Measurements from ENCODE around the gene RBX1.

- TF ChIP-seq, protein P1, sequence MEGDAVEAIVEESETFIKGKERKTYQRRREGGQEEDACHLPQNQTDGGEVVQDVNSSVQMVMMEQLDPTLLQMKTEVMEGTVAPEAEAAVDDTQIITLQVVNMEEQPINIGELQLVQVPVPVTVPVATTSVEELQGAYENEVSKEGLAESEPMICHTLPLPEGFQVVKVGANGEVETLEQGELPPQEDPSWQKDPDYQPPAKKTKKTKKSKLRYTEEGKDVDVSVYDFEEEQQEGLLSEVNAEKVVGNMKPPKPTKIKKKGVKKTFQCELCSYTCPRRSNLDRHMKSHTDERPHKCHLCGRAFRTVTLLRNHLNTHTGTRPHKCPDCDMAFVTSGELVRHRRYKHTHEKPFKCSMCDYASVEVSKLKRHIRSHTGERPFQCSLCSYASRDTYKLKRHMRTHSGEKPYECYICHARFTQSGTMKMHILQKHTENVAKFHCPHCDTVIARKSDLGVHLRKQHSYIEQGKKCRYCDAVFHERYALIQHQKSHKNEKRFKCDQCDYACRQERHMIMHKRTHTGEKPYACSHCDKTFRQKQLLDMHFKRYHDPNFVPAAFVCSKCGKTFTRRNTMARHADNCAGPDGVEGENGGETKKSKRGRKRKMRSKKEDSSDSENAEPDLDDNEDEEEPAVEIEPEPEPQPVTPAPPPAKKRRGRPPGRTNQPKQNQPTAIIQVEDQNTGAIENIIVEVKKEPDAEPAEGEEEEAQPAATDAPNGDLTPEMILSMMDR (IDR thresholded peaks at IDR 0.05; ENCODE audit: borderline replicate concordance, extremely low read depth, low read length, poor library complexity, severe bottlenecking) = no peak
- TF ChIP-seq EZH2 (IDR thresholded peaks at IDR 0.05; ENCODE audit: borderline replicate concordance, low read depth, low read length, severe bottlenecking) = no peak
These were observed 42.3 kb upstream of the RBX1 start for GRCh38 chr22:40908895-40909294.

All from DND-41 (cell line).